Measurements from ENCODE around the gene NT5C3A. TPM values are rescaled to one million over a fixed set of nuclear protein-coding genes. Genes with fewer than 3 reads are reported as not detected.
A peak's percentile ranks its signal among the peaks of the same experiment; 100 is the strongest.
"Not testable (repeated sequence)": the region's sequence is repeated elsewhere in the genome, so short reads cannot be mapped to it uniquely, and the experiment has no call there.

Gene NT5C3A
- total RNA-seq, 2 donors from 2014 or later: 14.5 to 22.2 TPM

GRCh38 chr7:33107136-33108066 is 44.8 kb upstream of the NT5C3A start:
- peaks cover 17 to 30% of the 10 kb centered on the region in 2 donors for H3K4me1 ChIP-seq (ENCODE audit: control insufficient read depth in 1 of 2, low read depth in 2 of 2)
- ATAC-seq (ENCODE audit: insufficient number of reproducible peaks, low FRiP score, low read depth): no peak

GRCh38 chr7:33101906-33102305 is 39.3 kb upstream of the NT5C3A start:
- Histone ChIP-seq H3K9me3 (no peaks in the 10 kb centered on the region), H3K27ac (no peak overlapping the region), H3K4me1 (ENCODE audit: control insufficient read depth in 1 of 2, low read depth in 2 of 2) (peaks cover 0 to 12% of the 10 kb centered on the region in 2 donors), H3K4me3 (no peak overlapping the region), H3K36me3 (peaks cover 32% of the 10 kb centered on the region), H3K27me3 (replicated peaks; ENCODE audit: insufficient read depth) (no peaks in the 10 kb centered on the region)
- DNase-seq (ENCODE audit: low spot score): no peak
- ATAC-seq (ENCODE audit: insufficient number of reproducible peaks, low FRiP score, low read depth): no peak
- TF ChIP-seq CTCF (IDR thresholded peaks at IDR 0.05): no peak

More at GRCh38 chr7:33107136-33108066, 44.8 kb upstream of the NT5C3A start:
- TF ChIP-seq CTCF (IDR thresholded peaks at IDR 0.05): no peak
- no peak for DNase-seq (ENCODE audit: low spot score)
- peak overlapping the region; percentile 97 for H3K4me3 ChIP-seq
- H3K9me3 ChIP-seq: no peaks in the 10 kb centered on the region
- no peak overlapping the region for H3K27ac ChIP-seq
- H3K36me3 ChIP-seq: peaks cover 9% of the 10 kb centered on the region
- no peaks in the 10 kb centered on the region for H3K27me3 ChIP-seq (replicated peaks; ENCODE audit: insufficient read depth)

GRCh38 chr7:33100770-33101169 is 38.2 kb upstream of the NT5C3A start:
- Histone ChIP-seq H3K27ac (no peak overlapping the region), H3K27me3 (replicated peaks; ENCODE audit: insufficient read depth) (no peaks in the 10 kb centered on the region), H3K36me3 (peaks cover 43% of the 10 kb centered on the region), H3K4me3 (no peak overlapping the region), H3K4me1 (ENCODE audit: control insufficient read depth in 1 of 2, low read depth in 2 of 2) (peaks cover 0 to under 1% of the 10 kb centered on the region in 2 donors), H3K9me3 (no peaks in the 10 kb centered on the region)
- no peak for ATAC-seq (ENCODE audit: insufficient number of reproducible peaks, low FRiP score, low read depth)
- DNase-seq (ENCODE audit: low spot score): no peak
- no peak for TF ChIP-seq CTCF (IDR thresholded peaks at IDR 0.05)

GRCh38 chr7:33099154-33099940 is 36.8 kb upstream of the NT5C3A start:
- H3K4me3 ChIP-seq: no peak overlapping the region
- H3K9me3 ChIP-seq: no peaks in the 10 kb centered on the region
- H3K27me3 ChIP-seq (replicated peaks; ENCODE audit: insufficient read depth): no peaks in the 10 kb centered on the region
- TF ChIP-seq CTCF (IDR thresholded peaks at IDR 0.05): no peak
- no peak for ATAC-seq (ENCODE audit: insufficient number of reproducible peaks, low FRiP score, low read depth)
- H3K27ac ChIP-seq: no peak overlapping the region
- no peaks in the 10 kb centered on the region for H3K4me1 ChIP-seq (ENCODE audit: control insufficient read depth in 1 of 2, low read depth in 2 of 2)
- peaks cover 48% of the 10 kb centered on the region for H3K36me3 ChIP-seq
- DNase-seq (ENCODE audit: low spot score): no peak

GRCh38 chr7:33094745-33095275 is 32.2 kb upstream of the NT5C3A start:
- DNase-seq (ENCODE audit: low spot score); H3K4me3 ChIP-seq; H3K4me1 ChIP-seq (ENCODE audit: control insufficient read depth in 1 of 2, low read depth in 2 of 2); H3K27ac ChIP-seq; ATAC-seq (ENCODE audit: insufficient number of reproducible peaks, low FRiP score, low read depth); H3K9me3 ChIP-seq; H3K27me3 ChIP-seq (replicated peaks; ENCODE audit: insufficient read depth): not testable (repeated sequence)
- peaks cover 39% of the 10 kb centered on the region for H3K36me3 ChIP-seq

All from thoracic aorta (tissue), 2 donors.